ENCODE measurements around the gene CSNK1G1.
"Not testable (repeated sequence)": the region's sequence is repeated elsewhere in the genome, so short reads cannot be mapped to it uniquely, and the experiment has no call there.

CSNK1G1 gene

GRCh38 chr15:64354688-64355344 lies 1.2 kb downstream of the CSNK1G1 start:
- FAIRE-seq, result no peak
- no peak for DNase-seq (ENCODE audit: extremely low spot score, insufficient read length, low read depth)

- no peak for DNase-seq (ENCODE audit: extremely low spot score, insufficient read length, low read depth)
- no peak for FAIRE-seq
Observed at GRCh38 chr15:64351265-64351664, 4.7 kb downstream of the CSNK1G1 start.

GRCh38 chr15:64349375-64349774 lies 6.6 kb downstream of the CSNK1G1 start:
- DNase-seq (ENCODE audit: extremely low spot score, insufficient read length, low read depth) (no peak), FAIRE-seq (no peak)

- FAIRE-seq (no peak), DNase-seq (ENCODE audit: extremely low spot score, insufficient read length, low read depth) (no peak)
Observed at GRCh38 chr15:64348455-64348854, 7.5 kb downstream of the CSNK1G1 start.

- not testable (repeated sequence) for FAIRE-seq; DNase-seq (ENCODE audit: extremely low spot score, insufficient read length, low read depth)
Observed at GRCh38 chr15:64346242-64346641, 9.7 kb downstream of the CSNK1G1 start.

- DNase-seq (ENCODE audit: extremely low spot score, insufficient read length, low read depth), result no peak
- no peak for FAIRE-seq
Observed at GRCh38 chr15:64344651-64345294, 11.2 kb downstream of the CSNK1G1 start.

- FAIRE-seq, result no peak
- no peak for DNase-seq (ENCODE audit: extremely low spot score, insufficient read length, low read depth)
Observed at GRCh38 chr15:64343841-64344240, 12.1 kb downstream of the CSNK1G1 start.

GRCh38 chr15:64343222-64343621 lies 12.8 kb downstream of the CSNK1G1 start:
- DNase-seq (ENCODE audit: extremely low spot score, insufficient read length, low read depth) (no peak), FAIRE-seq (no peak)

- DNase-seq (ENCODE audit: extremely low spot score, insufficient read length, low read depth), result no peak
- FAIRE-seq, result no peak
Observed at GRCh38 chr15:64341961-64342360, 14.0 kb downstream of the CSNK1G1 start.

GRCh38 chr15:64340355-64340754 lies 15.6 kb downstream of the CSNK1G1 start:
- DNase-seq (ENCODE audit: extremely low spot score, insufficient read length, low read depth), result no peak
- no peak for FAIRE-seq

- FAIRE-seq (no peak), DNase-seq (ENCODE audit: extremely low spot score, insufficient read length, low read depth) (no peak)
Observed at GRCh38 chr15:64337761-64338160, 18.2 kb downstream of the CSNK1G1 start.

GRCh38 chr15:64333986-64334929 lies 21.7 kb downstream of the CSNK1G1 start:
- FAIRE-seq (no peak), DNase-seq (ENCODE audit: extremely low spot score, insufficient read length, low read depth) (no peak)

GRCh38 chr15:64333516-64333915 lies 22.5 kb downstream of the CSNK1G1 start:
- DNase-seq (ENCODE audit: extremely low spot score, insufficient read length, low read depth), result no peak
- FAIRE-seq, result no peak

GRCh38 chr15:64331668-64332067 lies 24.3 kb downstream of the CSNK1G1 start:
- FAIRE-seq; DNase-seq (ENCODE audit: extremely low spot score, insufficient read length, low read depth): not testable (repeated sequence)

GRCh38 chr15:64326975-64327374 lies 29.0 kb downstream of the CSNK1G1 start:
- DNase-seq (ENCODE audit: extremely low spot score, insufficient read length, low read depth), result not testable (repeated sequence)

GRCh38 chr15:64326458-64326857 lies 29.5 kb downstream of the CSNK1G1 start:
- not testable (repeated sequence) for FAIRE-seq

More at GRCh38 chr15:64326975-64327374, 29.0 kb downstream of the CSNK1G1 start:
- not testable (repeated sequence) for FAIRE-seq

GRCh38 chr15:64324165-64324877 lies 31.7 kb downstream of the CSNK1G1 start:
- DNase-seq (ENCODE audit: extremely low spot score, insufficient read length, low read depth) (no peak), FAIRE-seq (no peak)

More at GRCh38 chr15:64326458-64326857, 29.5 kb downstream of the CSNK1G1 start:
- not testable (repeated sequence) for DNase-seq (ENCODE audit: extremely low spot score, insufficient read length, low read depth)

GRCh38 chr15:64315216-64315615 lies 40.8 kb downstream of the CSNK1G1 start:
- DNase-seq (ENCODE audit: extremely low spot score, insufficient read length, low read depth) (no peak), FAIRE-seq (no peak)

GRCh38 chr15:64314456-64314855 lies 41.5 kb downstream of the CSNK1G1 start:
- DNase-seq (ENCODE audit: extremely low spot score, insufficient read length, low read depth) (no peak), FAIRE-seq (no peak)

- DNase-seq (ENCODE audit: extremely low spot score, insufficient read length, low read depth), result no peak
- FAIRE-seq, result no peak
Observed at GRCh38 chr15:64311566-64311965, 44.4 kb downstream of the CSNK1G1 start.

Data from GM18507 (cell line).